GM06990 (cell line): ENCODE data around the gene CSH1.

Experiments used
- DNase-seq: peaks from one replicate; pipeline ENCODE4 v3.0.0-alpha.2; 2011; ENCODE audit not compliant: insufficient read length; ENCODE audit errors: extremely low read depth
- H3K27me3 ChIP-seq: replicated peaks from 2 replicates; pipeline ENCODE4 v1.6.0; 2011; ENCODE audit warnings: low read length; ENCODE audit not compliant: control insufficient read depth, insufficient read depth
- H3K36me3 ChIP-seq: 2 replicates; pipeline ENCODE4 v1.5.1; 2011; ENCODE audit warnings: low read length; ENCODE audit not compliant: control insufficient read depth, insufficient read depth
- H3K4me3 ChIP-seq: replicated peaks from 2 replicates; pipeline ENCODE4 v1.5.1; 2011; ENCODE audit warnings: low read depth, mild to moderate bottlenecking, control low read depth, low read length
- CTCF ChIP-seq: IDR thresholded peaks from 2 replicates; pipeline ENCODE4 v1.5.1; 2011; ENCODE audit warnings: low read length, control low read depth, mild to moderate bottlenecking, inconsistent platforms; ENCODE audit not compliant: insufficient read depth, poor library complexity, severe bottlenecking

CSH1 gene

GRCh38 chr17:63937319-63937718 lies 40.9 kb upstream of the CSH1 start:
- no peak for DNase-seq
- H3K4me3 ChIP-seq = no peak overlapping the region
- H3K36me3 ChIP-seq = no peaks in the 10 kb centered on the region
- no peak for TF ChIP-seq CTCF
- no peaks in the 10 kb centered on the region for H3K27me3 ChIP-seq

- Histone ChIP-seq H3K27me3 (no peaks in the 10 kb centered on the region), H3K4me3 (no peak overlapping the region), H3K36me3 (peaks cover 13% of the 10 kb centered on the region)
- no peak for DNase-seq
- no peak for TF ChIP-seq CTCF
Measured at GRCh38 chr17:63934183-63935112, 38.1 kb upstream of the CSH1 start.

- no peak overlapping the region for H3K4me3 ChIP-seq
- peaks cover 20% of the 10 kb centered on the region for H3K36me3 ChIP-seq
- no peak for TF ChIP-seq CTCF
- DNase-seq = no peak
- H3K27me3 ChIP-seq = no peaks in the 10 kb centered on the region
Measured at GRCh38 chr17:63933598-63933997, 37.2 kb upstream of the CSH1 start.

- no peak for TF ChIP-seq CTCF
- no peak for DNase-seq
- H3K4me3 ChIP-seq = peak overlapping the region; percentile 99
- H3K36me3 ChIP-seq = peaks cover 27% of the 10 kb centered on the region
- no peaks in the 10 kb centered on the region for H3K27me3 ChIP-seq
Measured at GRCh38 chr17:63932721-63933120, 36.3 kb upstream of the CSH1 start.

GRCh38 chr17:63931981-63932561 lies 35.7 kb upstream of the CSH1 start, which contains the start of gene CD79B:
TSS of gene CD79B (minus strand) at chr17:63932331. CDS start at chr17:63932261, 70 bp downstream.
- no peaks in the 10 kb centered on the region for H3K27me3 ChIP-seq

More at GRCh38 chr17:63931981-63932561, 35.7 kb upstream of the CSH1 start, which contains the start of gene CD79B:
- no peak for TF ChIP-seq CTCF
- H3K4me3 ChIP-seq = peak within 1 kb of the TSS; percentile 99
- peak; percentile 86 for DNase-seq
- H3K36me3 ChIP-seq = peaks cover 27% of the 10 kb centered on the region
